ENCODE results near the gene GALNT9.

DNA sequence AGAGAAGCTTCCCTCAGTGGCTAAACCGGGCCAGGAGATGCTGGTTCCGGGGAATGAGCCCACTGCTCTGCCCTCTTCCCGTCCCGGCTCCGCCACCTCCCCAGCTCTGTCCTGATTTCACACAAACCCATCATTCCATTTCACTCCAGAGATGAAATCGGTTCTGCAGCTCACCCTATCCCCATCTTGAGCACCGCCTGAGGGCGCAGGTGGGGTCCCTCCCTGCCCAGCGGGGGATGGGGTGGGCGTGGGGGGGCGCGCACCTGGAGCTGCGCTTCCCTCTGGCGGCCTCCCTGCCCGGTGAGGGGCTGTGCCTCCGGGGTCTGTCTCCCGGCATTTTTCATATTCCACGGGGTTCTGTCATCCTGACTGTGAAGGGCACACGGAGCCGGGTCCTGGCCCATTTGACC lies 140.5 kb downstream of the GALNT9 start:
- TF ChIP-seq, protein P1, sequence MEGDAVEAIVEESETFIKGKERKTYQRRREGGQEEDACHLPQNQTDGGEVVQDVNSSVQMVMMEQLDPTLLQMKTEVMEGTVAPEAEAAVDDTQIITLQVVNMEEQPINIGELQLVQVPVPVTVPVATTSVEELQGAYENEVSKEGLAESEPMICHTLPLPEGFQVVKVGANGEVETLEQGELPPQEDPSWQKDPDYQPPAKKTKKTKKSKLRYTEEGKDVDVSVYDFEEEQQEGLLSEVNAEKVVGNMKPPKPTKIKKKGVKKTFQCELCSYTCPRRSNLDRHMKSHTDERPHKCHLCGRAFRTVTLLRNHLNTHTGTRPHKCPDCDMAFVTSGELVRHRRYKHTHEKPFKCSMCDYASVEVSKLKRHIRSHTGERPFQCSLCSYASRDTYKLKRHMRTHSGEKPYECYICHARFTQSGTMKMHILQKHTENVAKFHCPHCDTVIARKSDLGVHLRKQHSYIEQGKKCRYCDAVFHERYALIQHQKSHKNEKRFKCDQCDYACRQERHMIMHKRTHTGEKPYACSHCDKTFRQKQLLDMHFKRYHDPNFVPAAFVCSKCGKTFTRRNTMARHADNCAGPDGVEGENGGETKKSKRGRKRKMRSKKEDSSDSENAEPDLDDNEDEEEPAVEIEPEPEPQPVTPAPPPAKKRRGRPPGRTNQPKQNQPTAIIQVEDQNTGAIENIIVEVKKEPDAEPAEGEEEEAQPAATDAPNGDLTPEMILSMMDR (IDR thresholded peaks at IDR 0.05): no peak
- TF ChIP-seq POLR2A (IDR thresholded peaks at IDR 0.05) (no peak), POLR2AphosphoS5 (IDR thresholded peaks at IDR 0.05) (no peak), EP300 (IDR thresholded peaks at IDR 0.05) (no peak)
